Measurements from ENCODE around the gene ZNF266.

ZNF266 gene

GRCh38 chr19:9370738-9371619 is 64.4 kb downstream of the ZNF266 start:
- no peak for DNase-seq (ENCODE audit: extremely low read depth, insufficient read length)
- Histone ChIP-seq H3K4me3 (replicated peaks; ENCODE audit: low read depth, low read length) (no peak overlapping the region), H3K27me3 (replicated peaks; ENCODE audit: control insufficient read depth, insufficient read depth, low read length) (no peaks in the 10 kb centered on the region), H3K36me3 (ENCODE audit: control insufficient read depth, insufficient read depth, low read length) (no peaks in the 10 kb centered on the region)
- TF ChIP-seq CTCF (IDR thresholded peaks at IDR 0.05; ENCODE audit: insufficient read depth, low read length, poor library complexity, severe bottlenecking) = no peak

- TF ChIP-seq CTCF (IDR thresholded peaks at IDR 0.05; ENCODE audit: insufficient read depth, low read length, poor library complexity, severe bottlenecking) = no peak
- Histone ChIP-seq H3K27me3 (replicated peaks; ENCODE audit: control insufficient read depth, insufficient read depth, low read length) (no peaks in the 10 kb centered on the region), H3K4me3 (replicated peaks; ENCODE audit: low read depth, low read length) (no peak within 1 kb of the TSS), H3K36me3 (ENCODE audit: control insufficient read depth, insufficient read depth, low read length) (no peaks in the 10 kb centered on the region)
- DNase-seq (ENCODE audit: extremely low read depth, insufficient read length) = no peak
Measured at GRCh38 chr19:9362905-9363304, 72.5 kb downstream of the ZNF266 start, which contains the start of gene ZNF177. ZNF177 (plus strand) TSS chr19:9363013; CDS start chr19:9378312, 15,299 bp downstream.
